ENCODE data around the gene RPL22.

Gene RPL22

DNA sequence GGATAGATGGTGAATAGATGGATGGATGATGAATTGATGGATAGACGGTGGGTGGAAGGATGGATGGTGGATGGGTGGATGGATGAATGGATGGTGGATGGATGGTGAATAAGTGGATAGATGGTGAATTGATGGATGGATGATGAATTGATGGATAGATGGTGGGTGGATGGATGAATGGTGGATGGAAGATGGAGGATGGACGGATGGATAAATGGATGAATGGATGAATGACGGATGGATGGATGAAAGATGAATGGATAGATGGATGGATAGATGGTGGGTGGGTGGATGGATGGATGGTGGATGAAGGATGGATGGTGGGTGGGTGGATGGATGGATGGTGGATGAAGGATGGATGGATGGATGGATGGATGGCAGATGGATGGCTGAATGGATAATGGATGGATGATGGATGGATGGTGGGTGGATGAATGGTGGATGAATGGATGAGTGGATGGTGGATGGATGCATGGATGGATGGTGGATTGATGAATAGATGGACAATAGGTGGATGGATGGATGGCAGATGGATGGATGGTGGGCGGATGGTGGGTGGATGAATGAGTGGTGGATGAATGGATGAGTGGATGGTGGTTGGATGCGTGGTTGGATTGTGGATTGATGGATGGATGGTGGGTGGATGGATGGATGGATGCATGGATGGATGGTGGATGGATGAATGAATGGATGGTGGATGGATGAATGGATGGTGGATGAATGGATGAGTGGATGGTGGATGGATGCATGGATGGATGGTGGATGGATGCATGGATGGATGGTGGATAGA, 24.6 kb downstream of the RPL22 start:
- Histone ChIP-seq H3K27ac (ENCODE audit: low read length) (no peak overlapping the region), H3K9me3 (ENCODE audit: insufficient read depth, low read length) (no peaks in the 10 kb centered on the region), H3K79me2 (ENCODE audit: low read length) (no peaks in the 10 kb centered on the region), H2AFZ (ENCODE audit: low read depth, low read length) (no peak overlapping the region), H3K4me1 (ENCODE audit: low read length) (peaks cover 13% of the 10 kb centered on the region), H3K9ac (ENCODE audit: low read length) (no peak overlapping the region), H3K4me2 (ENCODE audit: low read length) (no peak overlapping the region), H3K36me3 (replicated peaks; ENCODE audit: low read depth, low read length) (no peaks in the 10 kb centered on the region), H3K27me3 (ENCODE audit: low read depth, low read length) (no peaks in the 10 kb centered on the region), H3K4me3 (ENCODE audit: low read length) (no peak overlapping the region), H4K20me1 (ENCODE audit: insufficient read depth, low read length) (no peaks in the 10 kb centered on the region)
- TF ChIP-seq EZH2phosphoT487 (IDR thresholded peaks at IDR 0.05; ENCODE audit: low read depth) (no peak), CTCF (IDR thresholded peaks at IDR 0.05; ENCODE audit: low read depth, low read length) (no peak)

DNA sequence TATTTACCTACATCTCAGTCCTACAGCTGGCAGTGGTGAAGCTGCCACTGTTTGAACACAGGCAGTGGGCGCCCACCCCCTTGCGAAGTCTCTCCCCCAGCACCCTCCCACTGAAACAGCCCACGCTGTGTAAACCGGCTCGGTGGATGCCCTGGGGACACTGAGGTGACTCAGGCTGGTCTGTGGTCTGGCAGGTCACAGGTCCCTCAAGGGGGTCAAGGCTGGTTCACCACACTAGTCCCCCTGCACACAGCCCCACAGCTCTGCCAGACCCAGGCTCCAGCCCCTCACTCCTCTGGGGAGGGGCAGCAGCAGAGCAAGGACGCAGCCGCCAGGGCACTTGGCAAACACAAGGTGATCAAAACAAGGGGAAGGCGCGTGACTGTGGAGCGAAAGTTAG, 26.8 kb downstream of the RPL22 start:
- Histone ChIP-seq H3K36me3 (replicated peaks; ENCODE audit: low read depth, low read length) (no peaks in the 10 kb centered on the region), H3K4me2 (ENCODE audit: low read length) (no peak overlapping the region), H3K27me3 (ENCODE audit: low read depth, low read length) (no peaks in the 10 kb centered on the region), H2AFZ (ENCODE audit: low read depth, low read length) (no peak overlapping the region), H3K27ac (ENCODE audit: low read length) (no peak overlapping the region), H3K9me3 (ENCODE audit: insufficient read depth, low read length) (no peaks in the 10 kb centered on the region), H3K4me1 (ENCODE audit: low read length) (peaks cover 13% of the 10 kb centered on the region), H3K9ac (ENCODE audit: low read length) (no peak overlapping the region), H4K20me1 (ENCODE audit: insufficient read depth, low read length) (no peaks in the 10 kb centered on the region), H3K4me3 (ENCODE audit: low read length) (no peak overlapping the region), H3K79me2 (ENCODE audit: low read length) (no peaks in the 10 kb centered on the region)
- TF ChIP-seq EZH2phosphoT487 (IDR thresholded peaks at IDR 0.05; ENCODE audit: low read depth) (no peak), CTCF (IDR thresholded peaks at IDR 0.05; ENCODE audit: low read depth, low read length) (no peak)

DNA sequence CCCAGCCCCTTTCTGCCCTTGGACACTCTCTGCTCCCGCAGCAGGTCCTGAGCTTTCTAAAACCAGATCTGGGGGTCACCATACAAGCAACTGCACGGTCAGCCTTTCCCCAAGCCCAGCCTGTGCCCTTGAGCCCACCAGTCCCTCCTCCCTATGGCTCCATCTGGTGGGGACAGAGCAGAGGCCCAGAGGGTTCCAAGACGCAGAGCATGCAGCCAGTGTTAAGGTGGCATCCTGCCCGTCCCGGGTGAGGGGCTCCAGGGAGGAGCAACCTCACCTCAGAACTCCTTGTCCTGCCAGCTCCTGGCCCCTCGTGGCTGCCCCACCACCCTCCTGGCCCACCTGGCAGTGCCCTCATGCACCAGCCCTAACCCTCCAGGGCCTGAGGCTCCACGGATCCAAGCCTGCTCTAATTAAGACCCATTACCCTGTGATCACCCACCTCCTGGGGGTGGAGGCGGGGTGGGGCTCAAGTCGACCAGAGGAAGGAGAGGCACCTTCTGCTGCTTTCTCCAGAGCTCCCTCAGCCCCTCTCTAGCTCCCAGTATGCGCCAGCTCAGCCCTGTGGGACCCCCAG, 27.8 kb downstream of the RPL22 start:
- peak; percentile 52 for TF ChIP-seq CTCF (IDR thresholded peaks at IDR 0.05; ENCODE audit: low read depth, low read length)
- TF ChIP-seq EZH2phosphoT487 (IDR thresholded peaks at IDR 0.05; ENCODE audit: low read depth) = no peak
- Histone ChIP-seq H2AFZ (ENCODE audit: low read depth, low read length) (no peak overlapping the region), H3K79me2 (ENCODE audit: low read length) (no peaks in the 10 kb centered on the region), H3K36me3 (replicated peaks; ENCODE audit: low read depth, low read length) (no peaks in the 10 kb centered on the region), H3K9me3 (ENCODE audit: insufficient read depth, low read length) (no peaks in the 10 kb centered on the region), H3K4me3 (ENCODE audit: low read length) (peak overlapping the region; percentile 62; the same call in 1 of the 2 replicates), H3K27me3 (ENCODE audit: low read depth, low read length) (no peaks in the 10 kb centered on the region), H4K20me1 (ENCODE audit: insufficient read depth, low read length) (no peaks in the 10 kb centered on the region), H3K4me1 (ENCODE audit: low read length) (peaks cover 13% of the 10 kb centered on the region), H3K27ac (ENCODE audit: low read length) (no peak overlapping the region), H3K9ac (ENCODE audit: low read length) (peak overlapping the region; percentile 41; the same call in 1 of the 2 replicates), H3K4me2 (ENCODE audit: low read length) (peak overlapping the region; percentile 68)

GRCh38 chr1:6170742-6171201, 28.6 kb downstream of the RPL22 start:
- Histone ChIP-seq H3K9ac (ENCODE audit: low read length) (peak overlapping the region; percentile 41), H3K79me2 (ENCODE audit: low read length) (no peaks in the 10 kb centered on the region), H4K20me1 (ENCODE audit: insufficient read depth, low read length) (no peaks in the 10 kb centered on the region), H3K9me3 (ENCODE audit: insufficient read depth, low read length) (no peaks in the 10 kb centered on the region), H3K27ac (ENCODE audit: low read length) (no peak overlapping the region), H3K4me2 (ENCODE audit: low read length) (peak overlapping the region; percentile 68), H2AFZ (ENCODE audit: low read depth, low read length) (no peak overlapping the region; the same call in 1 of the 2 replicates), H3K4me3 (ENCODE audit: low read length) (peak overlapping the region; percentile 62), H3K36me3 (replicated peaks; ENCODE audit: low read depth, low read length) (no peaks in the 10 kb centered on the region), H3K4me1 (ENCODE audit: low read length) (peaks cover 13% of the 10 kb centered on the region), H3K27me3 (ENCODE audit: low read depth, low read length) (no peaks in the 10 kb centered on the region)
- TF ChIP-seq EZH2phosphoT487 (IDR thresholded peaks at IDR 0.05; ENCODE audit: low read depth) (no peak), CTCF (IDR thresholded peaks at IDR 0.05; ENCODE audit: low read depth, low read length) (no peak)

All from OCI-LY3 (cell line).